ENCODE measurements around the gene AQP12A.

AQP12A gene

GRCh38 chr2:240711701-240712100, 20.0 kb downstream of the AQP12A start:
- no peak for DNase-seq

GRCh38 chr2:240712121-240712520, 20.5 kb downstream of the AQP12A start:
- DNase-seq, result no peak

DNA sequence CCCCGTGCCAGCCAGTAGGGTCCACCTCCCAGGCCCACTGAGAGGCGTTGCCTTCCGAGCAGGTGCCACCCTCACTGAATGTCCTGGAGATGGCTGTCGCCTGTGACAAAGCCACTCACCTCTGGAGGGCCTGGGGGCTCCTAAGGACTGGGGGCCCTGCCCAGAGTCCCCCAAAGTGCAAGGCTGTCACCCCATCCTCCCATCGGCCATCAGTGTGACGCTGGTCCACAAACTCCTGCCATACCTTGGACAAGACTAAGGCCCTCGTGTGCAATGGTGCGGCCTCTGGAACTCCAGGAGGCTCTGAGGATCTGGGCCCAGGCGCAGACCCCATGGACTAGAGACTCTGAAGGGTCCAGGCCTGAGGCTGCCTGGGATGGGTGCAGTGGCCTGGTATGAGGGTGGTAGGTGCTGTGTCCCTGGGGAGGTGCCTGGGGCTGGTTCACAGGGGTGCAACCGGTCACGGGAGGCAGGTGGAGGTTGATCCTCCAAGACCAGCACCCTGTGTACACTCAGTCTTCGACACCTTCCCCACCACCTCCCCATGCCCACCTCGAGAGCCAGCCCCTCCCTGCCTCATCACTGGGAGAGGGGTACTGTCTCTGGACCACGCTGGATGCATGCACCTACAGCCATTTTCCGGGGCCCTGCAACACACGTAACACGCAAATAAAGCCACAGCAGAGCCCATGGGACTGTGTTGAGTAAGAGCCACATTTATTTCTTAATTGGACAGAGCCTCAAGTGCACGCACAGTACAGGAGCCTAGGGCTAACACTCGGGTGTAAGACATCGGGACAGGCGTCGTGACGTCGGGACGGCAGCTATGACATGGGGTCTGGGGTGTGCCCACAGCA, 21.6 kb downstream of the AQP12A start:
- DNase-seq, result no peak

DNA sequence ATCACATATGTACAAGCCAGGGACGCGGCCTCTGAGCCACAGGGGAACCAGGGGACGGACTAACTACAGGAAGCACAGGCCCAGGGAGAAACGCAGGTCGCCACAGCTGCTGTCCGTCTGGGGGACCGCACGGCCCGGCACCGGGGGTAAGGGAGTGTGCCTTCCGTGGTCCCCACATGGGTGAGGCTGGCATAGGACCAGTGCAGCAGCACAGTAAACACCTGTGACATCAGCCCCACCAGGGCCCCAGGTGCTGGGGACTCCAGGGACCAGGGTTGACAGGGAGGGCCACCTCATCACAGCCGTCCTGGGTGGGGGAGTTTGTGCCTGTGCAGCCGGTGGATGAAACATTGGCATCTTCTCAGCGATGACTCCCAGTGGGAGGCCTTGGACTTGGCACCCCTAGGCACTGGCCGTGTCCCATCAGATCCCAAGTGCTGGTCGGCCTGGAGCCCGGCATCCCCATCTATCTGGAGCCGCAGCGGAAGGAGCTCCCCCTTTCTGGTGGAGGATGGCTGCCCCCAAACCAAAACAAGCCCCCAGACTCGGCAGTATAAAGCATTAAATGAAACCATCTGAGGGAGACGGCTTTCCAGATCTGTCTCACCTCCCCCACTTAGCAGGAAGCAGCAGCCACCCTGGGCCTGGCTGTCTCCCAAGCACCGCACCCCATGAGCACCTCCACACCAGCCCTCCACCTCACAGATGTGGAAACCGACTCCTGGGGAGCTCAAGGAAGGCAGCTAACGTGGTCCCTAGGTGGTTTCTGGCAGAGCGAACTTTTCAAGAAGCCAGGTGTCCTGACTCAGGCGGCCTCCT, 22.5 kb downstream of the AQP12A start:
- no peak for DNase-seq

- DNase-seq, result no peak
These were observed 23.4 kb downstream of the AQP12A start for GRCh38 chr2:240714747-240715725.

DNA sequence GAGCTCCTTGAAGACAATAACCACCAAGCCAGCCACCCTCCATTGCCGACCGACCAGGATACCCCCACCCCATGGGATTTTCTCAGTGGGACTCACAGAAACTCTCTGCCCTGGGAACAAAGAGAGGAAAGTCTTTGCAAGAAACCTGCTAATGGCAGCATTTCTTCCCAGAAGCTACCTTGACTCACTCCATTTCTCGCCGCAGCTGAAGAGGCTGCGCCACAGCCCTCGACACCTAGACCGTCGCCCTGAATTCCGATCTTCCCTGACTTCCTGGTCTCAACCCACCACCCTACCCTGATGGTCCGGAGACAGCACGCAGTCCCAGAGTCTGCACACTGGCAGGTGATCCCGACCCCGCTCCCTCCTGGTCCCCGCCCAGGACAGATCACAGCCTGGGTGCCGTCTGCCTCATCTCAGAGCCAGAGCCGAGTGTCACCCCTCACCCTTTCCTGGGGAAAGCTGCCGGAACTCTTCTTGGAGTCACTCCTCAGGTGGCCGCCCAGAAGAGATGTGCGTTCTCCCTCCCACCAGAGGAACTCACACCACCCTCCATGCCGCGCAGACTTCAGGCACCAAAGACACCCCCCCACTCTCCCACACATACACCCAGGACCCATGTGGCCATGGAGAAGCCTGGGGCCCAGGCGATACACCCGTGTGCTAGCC, 24.6 kb downstream of the AQP12A start:
- DNase-seq, result no peak

DNA sequence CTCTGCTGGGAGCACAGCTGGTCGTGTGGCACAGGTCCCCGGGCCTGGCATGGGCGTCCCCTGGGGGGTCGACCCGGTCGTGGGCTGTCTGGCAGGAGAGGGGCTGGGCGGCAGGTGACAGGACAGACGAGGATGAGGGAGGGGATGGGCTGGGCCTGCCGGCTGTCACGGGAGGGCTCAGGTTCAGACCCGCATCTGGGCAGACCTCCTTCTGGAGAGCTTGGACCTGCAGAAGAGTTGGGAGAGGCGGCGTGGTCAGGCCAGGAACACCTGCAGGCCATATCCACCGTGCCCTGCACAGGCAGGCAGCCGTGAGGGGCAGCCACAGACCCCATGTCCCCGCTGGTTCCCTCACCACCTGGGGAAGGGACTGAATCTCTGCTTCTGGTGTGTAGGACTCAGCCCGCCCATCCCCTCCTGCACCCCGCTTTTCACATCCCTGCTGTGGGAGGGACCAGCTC, 25.5 kb downstream of the AQP12A start:
- no peak for DNase-seq

DNA sequence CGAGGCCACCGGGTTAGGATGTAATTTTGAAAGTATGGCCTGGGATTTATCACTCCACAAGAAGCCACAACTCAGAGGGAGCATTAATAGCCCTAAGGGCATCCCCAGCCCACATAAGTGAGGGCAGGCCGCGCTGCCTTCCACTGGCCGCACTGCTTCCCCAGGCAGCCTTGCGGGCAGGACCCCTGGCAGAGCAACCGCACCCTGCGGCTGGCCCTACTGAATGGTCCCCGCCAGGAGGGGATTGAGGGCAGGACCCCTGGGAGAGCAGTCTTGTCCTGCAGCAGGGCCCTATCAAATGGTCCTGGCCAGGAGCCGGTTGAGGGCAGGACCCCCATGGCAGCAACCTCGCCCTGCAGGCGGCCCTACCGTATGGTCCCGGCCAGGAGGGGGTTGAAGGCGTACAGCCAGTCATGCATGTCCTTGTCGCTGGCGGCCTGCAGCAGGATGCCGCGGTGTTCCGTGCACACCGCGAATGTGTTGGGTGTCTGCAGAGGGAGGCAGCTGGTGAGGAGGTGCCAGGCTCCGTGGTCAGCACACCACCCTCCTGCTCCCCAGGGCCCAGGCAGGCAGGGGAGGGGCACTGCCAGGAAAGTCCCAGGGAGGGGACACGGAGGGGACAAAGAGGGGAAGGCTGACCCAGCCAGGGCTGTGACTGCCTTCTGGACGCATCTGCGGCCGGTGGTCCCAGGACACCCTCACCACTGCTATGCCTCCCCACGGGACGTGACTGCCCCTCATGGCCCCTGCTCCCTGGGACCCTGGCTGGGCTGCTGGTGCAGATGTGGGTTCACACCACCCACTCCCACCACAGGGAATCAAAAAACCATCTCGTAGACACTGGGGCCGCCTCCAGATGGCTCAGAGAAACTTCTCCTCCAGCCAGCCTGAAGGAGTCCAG, 26.3 kb downstream of the AQP12A start:
- no peak for DNase-seq

- DNase-seq, result no peak
These were observed 27.3 kb downstream of the AQP12A start for GRCh38 chr2:240718896-240719490.

DNA sequence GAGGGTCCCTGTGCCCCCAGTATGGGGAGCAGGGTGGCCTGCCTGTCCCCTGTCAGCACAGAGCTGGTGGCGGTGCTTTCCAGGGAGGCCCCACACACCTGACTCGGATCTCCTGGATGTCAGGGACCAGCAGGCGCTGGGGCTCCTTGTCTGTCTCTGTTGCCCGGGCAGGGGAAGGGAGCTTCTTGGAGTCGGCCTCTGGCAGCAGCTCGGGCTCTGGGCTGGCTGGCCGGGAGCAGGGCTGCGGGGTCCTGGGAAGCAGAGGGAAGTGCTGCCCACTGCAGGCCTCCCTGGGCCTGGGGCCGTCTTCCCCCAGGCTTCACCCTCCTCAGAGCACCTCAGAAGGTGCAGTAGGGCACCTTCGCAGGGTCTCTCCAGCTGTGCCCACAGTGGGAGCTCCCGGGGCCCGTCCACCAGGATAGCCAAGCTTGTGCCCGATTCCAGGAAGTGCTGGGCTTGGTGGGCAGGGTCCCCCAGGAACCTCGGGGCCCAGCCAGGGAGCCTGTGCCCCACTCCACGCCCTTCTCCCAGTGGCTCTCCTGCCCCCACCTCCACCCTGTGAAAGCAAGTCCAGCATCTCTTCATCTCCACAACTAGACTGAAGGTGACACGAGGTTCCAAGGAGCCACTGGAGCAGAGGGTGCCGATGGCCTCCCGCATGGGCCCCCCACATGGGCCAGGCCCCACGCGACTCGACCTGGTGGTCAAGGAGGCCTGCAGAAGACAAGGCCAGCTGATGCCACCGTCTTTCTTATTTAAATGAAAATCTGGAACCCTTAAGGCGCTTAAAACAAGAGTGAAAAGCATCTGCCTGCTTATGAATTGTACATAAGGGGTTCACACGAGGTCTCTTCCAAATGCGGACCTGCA, 28.2 kb downstream of the AQP12A start:
- DNase-seq, result no peak

DNA sequence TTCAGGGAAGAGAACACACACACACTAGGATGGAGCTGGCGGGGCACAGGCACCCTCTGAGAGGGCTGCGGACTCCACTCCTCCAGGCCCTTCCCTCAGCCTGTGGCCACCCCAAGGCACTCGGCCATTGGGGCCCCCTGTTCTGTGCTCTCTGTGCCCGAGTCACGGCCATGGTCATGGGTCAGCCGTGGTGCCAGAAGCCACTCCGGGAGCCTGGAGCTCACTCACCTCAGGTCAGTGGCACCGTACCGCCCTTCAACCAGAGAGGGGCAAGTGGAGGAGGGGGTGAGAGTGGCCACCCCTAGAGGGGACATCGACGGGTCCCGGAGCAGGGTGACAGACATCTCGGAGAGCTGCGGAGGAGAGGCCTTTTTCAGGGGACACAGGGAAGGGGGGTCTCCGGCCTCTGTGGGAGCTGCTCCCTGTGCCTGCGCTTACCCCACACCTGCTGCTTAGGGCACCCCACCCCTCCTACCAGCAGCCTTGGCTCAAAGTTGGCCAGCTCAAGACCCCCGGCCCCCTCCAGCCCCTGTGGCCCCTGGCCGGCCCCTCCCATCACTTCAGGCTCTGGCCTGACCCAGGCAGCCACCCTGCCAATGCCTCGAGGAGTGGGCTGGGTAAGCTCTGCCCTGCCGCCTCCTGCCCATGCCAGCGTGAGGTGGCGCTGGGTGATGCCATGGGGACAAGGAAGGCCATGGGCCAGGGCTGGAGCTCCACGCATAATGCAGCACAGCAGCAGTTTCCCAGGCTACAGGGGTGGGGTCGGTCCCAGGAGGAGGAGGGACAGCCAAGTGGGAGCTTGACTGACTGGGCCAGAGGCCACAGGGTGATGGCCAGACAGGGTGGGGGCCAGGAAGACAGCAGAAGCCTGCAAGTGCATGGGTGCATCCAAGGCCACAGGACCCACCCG, 29.3 kb downstream of the AQP12A start:
- no peak for DNase-seq

GRCh38 chr2:240721596-240722180, 30.0 kb downstream of the AQP12A start:
- no peak for DNase-seq

GRCh38 chr2:240722376-240722775, 30.7 kb downstream of the AQP12A start:
- no peak for DNase-seq

DNA sequence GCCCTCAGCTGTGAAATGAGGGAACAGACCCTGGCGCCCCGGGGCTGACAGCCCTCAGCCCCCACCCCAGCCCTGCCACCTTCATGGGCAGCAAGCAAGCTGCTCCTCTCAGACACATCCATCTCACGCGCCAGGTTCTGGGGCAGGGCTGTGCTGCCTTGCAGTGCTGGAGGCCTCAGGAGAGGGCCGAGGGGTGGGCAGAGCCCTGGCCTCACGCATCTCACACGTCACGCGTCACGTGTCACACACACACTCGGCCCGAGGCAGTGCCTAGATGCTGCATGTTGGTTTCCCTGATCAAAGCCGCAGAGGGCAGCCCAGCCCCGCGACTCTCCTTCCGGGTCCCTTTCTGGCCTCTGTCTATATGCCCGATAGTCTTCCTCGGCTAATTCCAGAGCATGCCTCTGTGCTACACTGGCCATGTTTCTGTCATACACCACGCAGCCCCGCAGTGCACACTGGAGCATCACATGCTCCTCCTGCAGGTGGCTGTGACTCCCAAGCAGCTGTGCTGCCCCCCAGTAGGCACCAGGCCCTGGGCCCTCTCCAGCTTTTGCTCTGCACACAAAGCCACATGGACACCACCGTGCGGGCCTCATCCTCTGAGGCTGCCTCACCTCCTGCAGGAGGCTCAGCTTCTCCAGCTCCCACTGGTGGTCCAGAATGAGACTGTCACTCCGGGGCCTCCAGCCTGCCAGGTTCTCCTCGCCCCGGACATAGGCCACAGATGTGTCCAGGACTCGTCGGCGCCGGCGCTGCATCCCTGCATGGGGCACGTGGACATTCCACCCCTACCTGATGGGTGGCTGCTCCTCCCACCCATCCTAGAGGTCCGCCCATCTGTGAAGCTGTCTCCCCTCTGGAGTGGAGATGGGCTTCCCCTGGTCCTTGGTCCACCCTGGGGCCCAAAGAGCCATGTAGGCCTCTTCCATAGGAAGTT, 31.4 kb downstream of the AQP12A start:
- no peak for DNase-seq

- no peak for DNase-seq
These were observed 32.2 kb downstream of the AQP12A start for GRCh38 chr2:240723851-240724250.

GRCh38 chr2:240724431-240724830, 32.8 kb downstream of the AQP12A start:
- no peak for DNase-seq

- no peak for DNase-seq
These were observed 33.6 kb downstream of the AQP12A start for GRCh38 chr2:240725266-240725665.
